H1 (cell line): ENCODE measurements around the gene COL25A1. TPM values are rescaled to one million over a fixed set of nuclear protein-coding genes. Genes with fewer than 3 reads are reported as not detected.

ENCODE experiments used
- ASH2L ChIP-seq: fragments of 200-600, 300-600 bp; sonication (generic); IDR thresholded peaks from one replicate; pipeline ENCODE4 v1.7.1; 2017; ENCODE audit warnings: low read length
- EP300 ChIP-seq, 2 experiments: IDR thresholded peaks; 1 replicate in 1 of 2; 2 replicates in 1 of 2; pipeline ENCODE4 v1.6.1; 2011 to 2012; ENCODE audit warnings: low read depth in 2 of 2, low read length in 2 of 2, mild to moderate bottlenecking in 2 of 2, borderline replicate concordance in 1 of 2, inconsistent platforms in 1 of 2, moderate library complexity in 1 of 2
- RXRA ChIP-seq: IDR thresholded peaks from 2 replicates; pipeline ENCODE4 v1.6.1; 2011; ENCODE audit warnings: low read depth, mild to moderate bottlenecking, low read length, moderate library complexity; ENCODE audit not compliant: insufficient read depth
- SAP30 ChIP-seq: fragments of 300-600 bp; sonication (generic); IDR thresholded peaks from 2 replicates; pipeline ENCODE4 v1.7.1; 2012; ENCODE audit warnings: low read length, moderate library complexity, mild to moderate bottlenecking, inconsistent platforms; ENCODE audit not compliant: insufficient read depth, insufficient replicate concordance
- SIN3A ChIP-seq, 2 experiments: IDR thresholded peaks in 1 of 2; conservative IDR thresholded peaks in 1 of 2; 2 replicates each; pipeline ENCODE4 v1.6.1; 2011 to 2012; ENCODE audit warnings: low read length in 2 of 2, improper control_type of control experiment in 1 of 2, low read depth in 1 of 2, mild to moderate bottlenecking in 1 of 2
- SRF ChIP-seq: IDR thresholded peaks from 2 replicates; pipeline ENCODE4 v1.6.1; 2011; ENCODE audit warnings: mild to moderate bottlenecking, low read depth, low read length, moderate library complexity
- TCF12 ChIP-seq: IDR thresholded peaks from 2 replicates; pipeline ENCODE4 v1.6.1; 2011; ENCODE audit warnings: low read depth, mild to moderate bottlenecking, low read length
- polyA plus RNA-seq, 7 experiments: library from polyadenylated mRNA; depleted of rRNA in 3 of 7; stranded (reverse) in 5 of 7; unstranded in 2 of 7; fragments of >200 nt in 5 of 7; fragments of 200-250 nt in 2 of 7; gene quantifications; 1 replicate in 5 of 7; 2 replicates in 1 of 7; 4 replicates in 1 of 7; pipeline versions ENCODE4 v1.2.1 to v1.2.3, GENCODE V29; 2011 to 2013; ENCODE audit warnings: missing spikeins in 2 of 7, mixed read lengths in 2 of 7
- total RNA-seq: library from RNA; stranded (reverse); fragmentation: NEBNext Ultra II Directional; extraction: Animal tissue kit (Norgen Biotek cat#: 25700); gene quantifications from 2 replicates; pipeline ENCODE4 v1.2.1, GENCODE V29; 2021
- TF ChIP-seq, protein P1 (sequence below): fragments of 300-600 bp; sonication (generic); IDR thresholded peaks from 2 replicates; pipeline ENCODE4 v1.7.1; 2012; ENCODE audit warnings: low read length, moderate library complexity, mild to moderate bottlenecking, inconsistent platforms; ENCODE audit not compliant: insufficient replicate concordance

Gene COL25A1
- total and polyA plus RNA-seq, 2 of the 8 experiments (the other 6 are each of a cell fraction or from before 2014, with no cell fraction given), result 1.1 to 8.3 TPM

DNA sequence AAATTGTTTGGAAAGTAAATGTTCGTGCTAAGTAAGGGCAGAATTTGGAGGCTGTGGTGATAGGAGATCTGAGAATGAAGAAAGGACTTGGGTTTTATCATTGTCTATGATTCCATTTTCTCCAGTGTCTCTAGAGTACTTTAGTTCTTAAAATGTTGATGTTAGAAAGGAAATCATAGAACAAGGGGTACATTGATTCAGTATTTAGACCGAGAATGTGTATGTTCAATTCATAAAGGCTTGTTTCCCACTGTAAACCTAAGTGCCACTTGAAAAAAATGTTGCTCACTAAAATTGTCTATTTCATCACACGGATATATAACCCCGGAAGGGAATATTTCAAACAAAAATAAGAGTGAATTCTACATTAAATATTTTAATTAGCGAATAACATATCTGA is 380.3 kb downstream of the COL25A1 start (continued):
- TF ChIP-seq, protein P1, sequence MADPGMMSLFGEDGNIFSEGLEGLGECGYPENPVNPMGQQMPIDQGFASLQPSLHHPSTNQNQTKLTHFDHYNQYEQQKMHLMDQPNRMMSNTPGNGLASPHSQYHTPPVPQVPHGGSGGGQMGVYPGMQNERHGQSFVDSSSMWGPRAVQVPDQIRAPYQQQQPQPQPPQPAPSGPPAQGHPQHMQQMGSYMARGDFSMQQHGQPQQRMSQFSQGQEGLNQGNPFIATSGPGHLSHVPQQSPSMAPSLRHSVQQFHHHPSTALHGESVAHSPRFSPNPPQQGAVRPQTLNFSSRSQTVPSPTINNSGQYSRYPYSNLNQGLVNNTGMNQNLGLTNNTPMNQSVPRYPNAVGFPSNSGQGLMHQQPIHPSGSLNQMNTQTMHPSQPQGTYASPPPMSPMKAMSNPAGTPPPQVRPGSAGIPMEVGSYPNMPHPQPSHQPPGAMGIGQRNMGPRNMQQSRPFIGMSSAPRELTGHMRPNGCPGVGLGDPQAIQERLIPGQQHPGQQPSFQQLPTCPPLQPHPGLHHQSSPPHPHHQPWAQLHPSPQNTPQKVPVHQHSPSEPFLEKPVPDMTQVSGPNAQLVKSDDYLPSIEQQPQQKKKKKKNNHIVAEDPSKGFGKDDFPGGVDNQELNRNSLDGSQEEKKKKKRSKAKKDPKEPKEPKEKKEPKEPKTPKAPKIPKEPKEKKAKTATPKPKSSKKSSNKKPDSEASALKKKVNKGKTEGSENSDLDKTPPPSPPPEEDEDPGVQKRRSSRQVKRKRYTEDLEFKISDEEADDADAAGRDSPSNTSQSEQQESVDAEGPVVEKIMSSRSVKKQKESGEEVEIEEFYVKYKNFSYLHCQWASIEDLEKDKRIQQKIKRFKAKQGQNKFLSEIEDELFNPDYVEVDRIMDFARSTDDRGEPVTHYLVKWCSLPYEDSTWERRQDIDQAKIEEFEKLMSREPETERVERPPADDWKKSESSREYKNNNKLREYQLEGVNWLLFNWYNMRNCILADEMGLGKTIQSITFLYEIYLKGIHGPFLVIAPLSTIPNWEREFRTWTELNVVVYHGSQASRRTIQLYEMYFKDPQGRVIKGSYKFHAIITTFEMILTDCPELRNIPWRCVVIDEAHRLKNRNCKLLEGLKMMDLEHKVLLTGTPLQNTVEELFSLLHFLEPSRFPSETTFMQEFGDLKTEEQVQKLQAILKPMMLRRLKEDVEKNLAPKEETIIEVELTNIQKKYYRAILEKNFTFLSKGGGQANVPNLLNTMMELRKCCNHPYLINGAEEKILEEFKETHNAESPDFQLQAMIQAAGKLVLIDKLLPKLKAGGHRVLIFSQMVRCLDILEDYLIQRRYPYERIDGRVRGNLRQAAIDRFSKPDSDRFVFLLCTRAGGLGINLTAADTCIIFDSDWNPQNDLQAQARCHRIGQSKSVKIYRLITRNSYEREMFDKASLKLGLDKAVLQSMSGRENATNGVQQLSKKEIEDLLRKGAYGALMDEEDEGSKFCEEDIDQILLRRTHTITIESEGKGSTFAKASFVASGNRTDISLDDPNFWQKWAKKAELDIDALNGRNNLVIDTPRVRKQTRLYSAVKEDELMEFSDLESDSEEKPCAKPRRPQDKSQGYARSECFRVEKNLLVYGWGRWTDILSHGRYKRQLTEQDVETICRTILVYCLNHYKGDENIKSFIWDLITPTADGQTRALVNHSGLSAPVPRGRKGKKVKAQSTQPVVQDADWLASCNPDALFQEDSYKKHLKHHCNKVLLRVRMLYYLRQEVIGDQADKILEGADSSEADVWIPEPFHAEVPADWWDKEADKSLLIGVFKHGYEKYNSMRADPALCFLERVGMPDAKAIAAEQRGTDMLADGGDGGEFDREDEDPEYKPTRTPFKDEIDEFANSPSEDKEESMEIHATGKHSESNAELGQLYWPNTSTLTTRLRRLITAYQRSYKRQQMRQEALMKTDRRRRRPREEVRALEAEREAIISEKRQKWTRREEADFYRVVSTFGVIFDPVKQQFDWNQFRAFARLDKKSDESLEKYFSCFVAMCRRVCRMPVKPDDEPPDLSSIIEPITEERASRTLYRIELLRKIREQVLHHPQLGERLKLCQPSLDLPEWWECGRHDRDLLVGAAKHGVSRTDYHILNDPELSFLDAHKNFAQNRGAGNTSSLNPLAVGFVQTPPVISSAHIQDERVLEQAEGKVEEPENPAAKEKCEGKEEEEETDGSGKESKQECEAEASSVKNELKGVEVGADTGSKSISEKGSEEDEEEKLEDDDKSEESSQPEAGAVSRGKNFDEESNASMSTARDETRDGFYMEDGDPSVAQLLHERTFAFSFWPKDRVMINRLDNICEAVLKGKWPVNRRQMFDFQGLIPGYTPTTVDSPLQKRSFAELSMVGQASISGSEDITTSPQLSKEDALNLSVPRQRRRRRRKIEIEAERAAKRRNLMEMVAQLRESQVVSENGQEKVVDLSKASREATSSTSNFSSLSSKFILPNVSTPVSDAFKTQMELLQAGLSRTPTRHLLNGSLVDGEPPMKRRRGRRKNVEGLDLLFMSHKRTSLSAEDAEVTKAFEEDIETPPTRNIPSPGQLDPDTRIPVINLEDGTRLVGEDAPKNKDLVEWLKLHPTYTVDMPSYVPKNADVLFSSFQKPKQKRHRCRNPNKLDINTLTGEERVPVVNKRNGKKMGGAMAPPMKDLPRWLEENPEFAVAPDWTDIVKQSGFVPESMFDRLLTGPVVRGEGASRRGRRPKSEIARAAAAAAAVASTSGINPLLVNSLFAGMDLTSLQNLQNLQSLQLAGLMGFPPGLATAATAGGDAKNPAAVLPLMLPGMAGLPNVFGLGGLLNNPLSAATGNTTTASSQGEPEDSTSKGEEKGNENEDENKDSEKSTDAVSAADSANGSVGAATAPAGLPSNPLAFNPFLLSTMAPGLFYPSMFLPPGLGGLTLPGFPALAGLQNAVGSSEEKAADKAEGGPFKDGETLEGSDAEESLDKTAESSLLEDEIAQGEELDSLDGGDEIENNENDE, result no peak
- TF ChIP-seq SAP30 (no peak), TCF12 (no peak), SIN3A (conservative IDR thresholded peaks at IDR 0.05 in 1 of 2, IDR thresholded peaks at IDR 0.05 in 1 of 2; ENCODE audit: low read depth in 1 of 2, low read length in 2 of 2) (no peak), SRF (no peak), ASH2L (no peak), EP300 (IDR thresholded peaks at IDR 0.05; ENCODE audit: borderline replicate concordance in 1 of 2, low read depth in 2 of 2, low read length in 2 of 2) (no peak), RXRA (no peak)
